ENCODE results near the gene GPD1. TPM values are rescaled to one million over a fixed set of nuclear protein-coding genes. Genes with fewer than 3 reads are reported as not detected.
A peak's percentile ranks its signal among the peaks of the same experiment; 100 is the strongest.

GPD1 gene
- total RNA-seq, 1 donor from 2014 or later: 65.3 TPM

- Histone ChIP-seq H3K27me3 (no peaks in the 10 kb centered on the region), H3K36me3 (peaks cover 2 to 83% of the 10 kb centered on the region in 2 donors), H3K27ac (no peak overlapping the region), H3K4me3 (no peak overlapping the region), H3K9me3 (no peaks in the 10 kb centered on the region), H3K4me1 (peaks cover 8% of the 10 kb centered on the region)
- intact Hi-C loops (cut with DNase I): no loop called here
- no peak for DNase-seq (ENCODE audit: extremely low spot score in 2 of 2)
- TF ChIP-seq CTCF (IDR thresholded peaks at IDR 0.05) (no peak), POLR2AphosphoS5 (IDR thresholded peaks at IDR 0.05; ENCODE audit: insufficient read depth in 1 of 2, low read depth in 1 of 2) (no peak), POLR2A (IDR thresholded peaks at IDR 0.05) (no peak)
Observed at GRCh38 chr12:50090391-50090790, 13.4 kb upstream of the GPD1 start.

- intact Hi-C loops (cut with DNase I): no loop called here
Observed at GRCh38 chr12:50097952-50098351, 5.9 kb upstream of the GPD1 start.

GRCh38 chr12:50099302-50100008, 4.4 kb upstream of the GPD1 start:
- Histone ChIP-seq H3K4me3 (no peak overlapping the region), H3K4me1 (peaks cover 16% of the 10 kb centered on the region), H3K36me3 (peaks cover 4 to 45% of the 10 kb centered on the region in 2 donors), H3K27me3 (no peaks in the 10 kb centered on the region), H3K9me3 (no peaks in the 10 kb centered on the region), H3K27ac (peak overlapping the region; percentile 43)
- DNase-seq (ENCODE audit: extremely low spot score in 2 of 2): no peak
- intact Hi-C loops (cut with DNase I): no loop called here
- no peak for TF ChIP-seq POLR2A (IDR thresholded peaks at IDR 0.05)
- no peak for TF ChIP-seq CTCF (IDR thresholded peaks at IDR 0.05)
- TF ChIP-seq POLR2AphosphoS5 (IDR thresholded peaks at IDR 0.05; ENCODE audit: insufficient read depth in 1 of 2, low read depth in 1 of 2): no peak

More at GRCh38 chr12:50097952-50098351, 5.9 kb upstream of the GPD1 start:
- peaks cover 4 to 60% of the 10 kb centered on the region in 2 donors for H3K36me3 ChIP-seq
- H3K4me3 ChIP-seq: no peak overlapping the region
- no peaks in the 10 kb centered on the region for H3K9me3 ChIP-seq
- no peak for TF ChIP-seq POLR2AphosphoS5 (IDR thresholded peaks at IDR 0.05; ENCODE audit: insufficient read depth in 1 of 2, low read depth in 1 of 2)
- no peak for TF ChIP-seq POLR2A (IDR thresholded peaks at IDR 0.05)
- TF ChIP-seq CTCF (IDR thresholded peaks at IDR 0.05): no peak
- H3K27me3 ChIP-seq: no peaks in the 10 kb centered on the region
- no peak overlapping the region for H3K27ac ChIP-seq
- peaks cover 4% of the 10 kb centered on the region for H3K4me1 ChIP-seq
- no peak for DNase-seq (ENCODE audit: extremely low spot score in 2 of 2)

GRCh38 chr12:50100561-50100960, 3.2 kb upstream of the GPD1 start:
- no peak for TF ChIP-seq POLR2AphosphoS5 (IDR thresholded peaks at IDR 0.05; ENCODE audit: insufficient read depth in 1 of 2, low read depth in 1 of 2)
- TF ChIP-seq POLR2A (IDR thresholded peaks at IDR 0.05): no peak
- TF ChIP-seq CTCF (IDR thresholded peaks at IDR 0.05): no peak
- intact Hi-C loops (cut with DNase I): no loop called here
- no peaks in the 10 kb centered on the region for H3K9me3 ChIP-seq
- H3K27me3 ChIP-seq: no peaks in the 10 kb centered on the region
- DNase-seq (ENCODE audit: extremely low spot score in 2 of 2): no peak
- H3K36me3 ChIP-seq: peaks cover under 1 to 34% of the 10 kb centered on the region in 2 donors
- H3K4me3 ChIP-seq: no peak overlapping the region
- H3K4me1 ChIP-seq: peaks cover 19% of the 10 kb centered on the region
- H3K27ac ChIP-seq: no peak overlapping the region

- H3K9me3 ChIP-seq: no peaks in the 10 kb centered on the region
- H3K27me3 ChIP-seq: no peaks in the 10 kb centered on the region
- DNase-seq (ENCODE audit: extremely low spot score in 2 of 2): no peak
- H3K4me3 ChIP-seq: no peak overlapping the region
- peaks cover 0 to 23% of the 10 kb centered on the region in 2 donors for H3K36me3 ChIP-seq
- intact Hi-C loops (cut with DNase I): no loop called here
- no peak for TF ChIP-seq POLR2A (IDR thresholded peaks at IDR 0.05)
- peak in 1 of 3 experiments; percentile 27 for TF ChIP-seq CTCF (IDR thresholded peaks at IDR 0.05)
- H3K27ac ChIP-seq: no peak overlapping the region
- peaks cover 19% of the 10 kb centered on the region for H3K4me1 ChIP-seq
Observed at GRCh38 chr12:50101663-50102062, 2.1 kb upstream of the GPD1 start.
